Renal cortex interstitium (tissue), 11 donors: Measurements from ENCODE around the gene GPX4. TPM values are rescaled to one million over a fixed set of nuclear protein-coding genes. Genes with fewer than 3 reads are reported as not detected.
A peak's percentile ranks its signal among the peaks of the same experiment; 100 is the strongest.
"Not testable (repeated sequence)": the region's sequence is repeated elsewhere in the genome, so short reads cannot be mapped to it uniquely, and the experiment has no call there.

Experiments
- DNase-seq, 11 donors: peaks; one replicate each; pipeline ENCODE4 v3.0.0-alpha.2; 2013; ENCODE audit warnings: low read depth in 9 of 11, low spot score in 4 of 11; ENCODE audit errors: extremely low read depth in 1 of 11
- polyA plus RNA-seq, 3 donors: library from polyadenylated mRNA; unstranded; fragments of 120-200 nt; gene quantifications; one replicate each; pipeline ENCODE4 v1.2.1, GENCODE V29; 2013; ENCODE audit not compliant: insufficient read length in 3 of 3

GPX4 gene
- polyA plus RNA-seq, 3 donors = 237 to 269 (median 243) TPM

- DNase-seq = no peak
These were observed 4.7 kb downstream of the GPX4 start for GRCh38 chr19:1108291-1109031.

- no peak for DNase-seq
These were observed 5.3 kb downstream of the GPX4 start for GRCh38 chr19:1109032-1109551.

- no peak for DNase-seq
These were observed 6.2 kb downstream of the GPX4 start for GRCh38 chr19:1109697-1110671.

GRCh38 chr19:1110809-1111640 lies 7.2 kb downstream of the GPX4 start:
- DNase-seq = no peak

GRCh38 chr19:1111641-1112267 lies 8.0 kb downstream of the GPX4 start:
- DNase-seq = no peak

GRCh38 chr19:1112268-1113029 lies 8.7 kb downstream of the GPX4 start:
- DNase-seq = no peak

- DNase-seq = peak in 10 of 11 donors; percentile 81 to 92 (median 87)
These were observed 9.5 kb downstream of the GPX4 start for GRCh38 chr19:1113030-1113985.

- DNase-seq = no peak
These were observed 10.2 kb downstream of the GPX4 start for GRCh38 chr19:1113986-1114483.

GRCh38 chr19:1114728-1115127 lies 10.9 kb downstream of the GPX4 start:
- DNase-seq = not testable (repeated sequence)

GRCh38 chr19:1115646-1116420 lies 12.0 kb downstream of the GPX4 start:
- no peak for DNase-seq

GRCh38 chr19:1116726-1117581 lies 13.2 kb downstream of the GPX4 start:
- DNase-seq = no peak

- DNase-seq = no peak
These were observed 13.9 kb downstream of the GPX4 start for GRCh38 chr19:1117654-1118053.

- DNase-seq = no peak
These were observed 15.2 kb downstream of the GPX4 start for GRCh38 chr19:1118999-1119398.

GRCh38 chr19:1119475-1120217 lies 15.9 kb downstream of the GPX4 start:
- no peak for DNase-seq
